AG09319 (cell line): ENCODE results near the gene FBP2.

Experiments used
- DNase-seq: peaks from one replicate; pipeline ENCODE4 v3.0.0-alpha.2; 2010; ENCODE audit warnings: low read depth; ENCODE audit errors: extremely low read depth
- TF ChIP-seq, protein P1 (sequence below): IDR thresholded peaks from 2 replicates; pipeline ENCODE4 v1.5.1; 2011; ENCODE audit warnings: low read depth, mild to moderate bottlenecking, inconsistent platforms, low read length, moderate library complexity

Gene FBP2

DNA sequence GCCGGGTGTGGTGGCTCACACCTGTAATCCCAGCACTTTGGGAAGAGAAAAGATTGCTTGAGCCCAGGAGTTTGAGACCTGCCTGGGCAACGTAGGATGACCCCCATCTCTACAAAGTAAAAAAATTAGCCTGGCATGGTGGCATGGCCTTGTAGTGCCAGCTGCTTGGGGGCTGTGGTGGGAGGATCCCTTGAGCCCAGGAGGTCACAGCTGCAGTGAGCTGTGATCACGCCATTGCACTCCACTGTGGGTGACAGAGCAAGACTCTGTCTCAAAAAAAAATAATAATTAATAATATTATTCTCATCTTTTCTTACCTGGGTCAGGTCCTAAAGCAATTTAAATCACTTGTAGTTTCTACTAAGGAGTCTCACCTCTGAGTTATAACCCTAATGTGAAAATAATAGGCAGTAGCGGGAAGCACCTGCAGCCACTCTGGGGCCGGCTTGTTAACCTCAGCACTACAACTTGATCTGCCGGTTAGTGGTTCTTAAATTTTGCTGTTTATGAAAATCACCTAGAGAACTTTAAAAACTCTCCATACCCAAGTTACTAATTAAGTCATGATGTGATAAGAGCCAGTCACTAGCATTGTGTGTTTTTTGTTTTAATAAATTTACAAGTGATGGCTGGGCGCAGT lies 68.1 kb downstream of the FBP2 start:
- DNase-seq = no peak
- TF ChIP-seq, protein P1, sequence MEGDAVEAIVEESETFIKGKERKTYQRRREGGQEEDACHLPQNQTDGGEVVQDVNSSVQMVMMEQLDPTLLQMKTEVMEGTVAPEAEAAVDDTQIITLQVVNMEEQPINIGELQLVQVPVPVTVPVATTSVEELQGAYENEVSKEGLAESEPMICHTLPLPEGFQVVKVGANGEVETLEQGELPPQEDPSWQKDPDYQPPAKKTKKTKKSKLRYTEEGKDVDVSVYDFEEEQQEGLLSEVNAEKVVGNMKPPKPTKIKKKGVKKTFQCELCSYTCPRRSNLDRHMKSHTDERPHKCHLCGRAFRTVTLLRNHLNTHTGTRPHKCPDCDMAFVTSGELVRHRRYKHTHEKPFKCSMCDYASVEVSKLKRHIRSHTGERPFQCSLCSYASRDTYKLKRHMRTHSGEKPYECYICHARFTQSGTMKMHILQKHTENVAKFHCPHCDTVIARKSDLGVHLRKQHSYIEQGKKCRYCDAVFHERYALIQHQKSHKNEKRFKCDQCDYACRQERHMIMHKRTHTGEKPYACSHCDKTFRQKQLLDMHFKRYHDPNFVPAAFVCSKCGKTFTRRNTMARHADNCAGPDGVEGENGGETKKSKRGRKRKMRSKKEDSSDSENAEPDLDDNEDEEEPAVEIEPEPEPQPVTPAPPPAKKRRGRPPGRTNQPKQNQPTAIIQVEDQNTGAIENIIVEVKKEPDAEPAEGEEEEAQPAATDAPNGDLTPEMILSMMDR = no peak

DNA sequence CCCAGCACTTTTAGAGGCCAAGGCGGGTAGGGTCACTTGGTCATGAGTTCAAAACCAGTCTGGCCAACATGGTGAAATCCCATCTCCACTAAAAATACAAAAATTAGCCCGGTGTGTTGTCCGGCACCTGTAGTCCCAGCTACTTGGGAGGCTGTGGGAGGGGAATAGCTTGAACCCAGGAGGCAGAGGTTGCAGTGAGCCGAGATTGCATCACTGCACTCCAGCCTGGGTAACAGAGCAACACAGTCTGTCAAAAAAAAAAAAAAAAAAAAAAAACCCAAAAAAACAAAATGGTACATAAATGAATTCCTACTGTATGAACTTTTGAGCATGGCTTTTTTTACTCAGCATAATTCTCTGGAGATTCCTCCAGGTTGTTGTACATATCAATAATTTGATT lies 76.4 kb downstream of the FBP2 start:
- TF ChIP-seq, protein P1 = no peak
- no peak for DNase-seq

DNA sequence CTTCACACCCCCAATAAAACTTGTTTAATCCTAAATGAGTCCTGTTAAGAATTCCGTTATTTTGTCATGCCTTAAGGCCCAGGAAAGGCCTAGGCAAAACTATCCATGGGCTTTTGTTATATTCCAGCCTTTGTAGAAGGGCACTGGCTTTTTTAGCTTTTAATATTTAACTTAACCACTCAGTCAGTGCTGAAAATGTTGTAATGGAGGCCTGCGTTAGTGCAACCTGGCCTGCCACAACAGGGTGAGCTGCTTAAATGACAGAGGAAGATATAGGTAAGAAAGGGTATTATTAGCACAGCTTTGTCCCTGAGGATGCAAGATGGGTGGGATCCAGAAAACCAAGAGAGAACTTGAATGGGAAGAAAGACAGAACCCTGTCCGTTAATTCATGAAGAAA lies 78.9 kb downstream of the FBP2 start:
- DNase-seq = no peak
- TF ChIP-seq, protein P1 = no peak

DNA sequence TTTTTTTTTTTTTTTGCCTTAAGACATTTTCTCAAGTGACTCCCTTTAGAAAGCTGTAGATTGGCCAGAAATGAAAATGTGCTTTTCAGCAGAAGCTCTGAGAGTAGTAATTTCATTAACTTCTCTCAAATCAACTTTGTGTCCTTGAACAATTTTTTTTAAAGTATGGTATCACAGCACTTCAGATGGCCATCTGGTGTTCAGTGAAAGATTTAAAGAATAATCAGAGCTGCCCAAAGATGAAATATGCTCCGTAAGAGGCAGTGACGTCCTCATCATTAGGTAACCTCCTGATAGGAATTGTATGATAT lies 81.7 kb downstream of the FBP2 start:
- no peak for DNase-seq
- TF ChIP-seq, protein P1 = no peak

DNA sequence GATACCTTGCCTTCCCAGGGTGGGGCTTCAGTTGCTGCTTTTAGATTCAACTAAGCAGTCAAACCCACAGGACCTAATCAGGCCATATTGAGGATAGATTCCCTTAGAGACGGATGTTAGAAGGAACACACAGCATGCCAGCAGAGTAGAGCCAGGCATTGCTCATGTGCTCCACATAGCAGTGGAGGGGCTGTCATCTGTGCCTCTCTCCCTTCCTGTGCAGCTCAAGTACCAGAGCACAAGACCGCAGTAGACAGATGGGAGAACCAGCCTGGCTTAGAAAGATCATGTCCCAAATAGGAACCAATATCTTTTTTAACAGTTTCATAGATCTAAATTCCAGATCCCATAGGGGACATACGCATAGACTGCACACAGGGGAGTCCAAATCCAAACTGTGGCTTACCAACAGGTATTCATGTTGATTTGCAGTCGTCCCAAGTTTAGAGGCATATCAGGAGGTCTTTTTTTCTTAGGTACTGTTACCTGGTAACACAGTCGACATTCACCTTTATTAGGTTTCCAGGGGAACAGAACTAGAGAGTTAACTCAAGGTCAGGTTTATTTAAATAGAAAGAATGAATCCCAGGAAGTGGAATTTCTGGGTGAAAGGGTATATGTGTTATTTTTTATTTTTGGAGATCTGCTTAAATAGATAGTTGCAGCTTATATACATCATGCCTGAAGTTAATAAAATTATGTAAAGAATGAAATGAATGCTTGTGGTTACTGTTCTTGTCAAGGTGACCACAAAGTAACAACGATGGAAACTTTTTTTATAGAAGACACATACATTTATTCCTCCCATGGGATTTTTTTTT lies 82.3 kb downstream of the FBP2 start:
- no peak for DNase-seq
- TF ChIP-seq, protein P1 = no peak
